Activated CD4-positive, alpha-beta memory T cell treated with anti-CD3 and anti-CD28 coated beads for 36 hours (primary cell): ENCODE measurements around the gene KCTD1. TPM values are rescaled to one million over a fixed set of nuclear protein-coding genes. Genes with fewer than 3 reads are reported as not detected.

ENCODE experiments used
- CTCF ChIA-PET: fragments of 350-600 bp; sonication (Branson Sonifier 250); formaldehyde crosslinking; loops from one replicate; lab custom pipeline; 2021; ENCODE audit warnings: antibody characterized with exemption, inconsistent platforms; lab: Charles Lee
- POLR2A ChIA-PET: fragments of 350-600 bp; sonication (Branson Sonifier 250); formaldehyde crosslinking; loops from one replicate; lab custom pipeline; 2021; ENCODE audit warnings: antibody characterized with exemption; lab: Charles Lee
- DNase-seq: peaks from one replicate; pipeline ENCODE4 v3.0.0-alpha.2; 2020
- H3K27ac Mint-ChIP-seq: one replicate; pipeline ENCODE4 v1.8.0; 2021; ENCODE audit warnings: mixed read lengths
- H3K27me3 Mint-ChIP-seq: one replicate; pipeline ENCODE4 v1.8.0; 2021; ENCODE audit warnings: mixed read lengths
- H3K36me3 Mint-ChIP-seq: one replicate; pipeline ENCODE4 v1.8.0; 2021; ENCODE audit warnings: mixed read lengths
- H3K4me1 Mint-ChIP-seq: one replicate; pipeline ENCODE4 v1.8.0; 2021; ENCODE audit warnings: low read depth, mixed read lengths
- H3K4me3 Mint-ChIP-seq: one replicate; pipeline ENCODE4 v1.8.0; 2021; ENCODE audit warnings: mild to moderate bottlenecking, mixed read lengths
- H3K9me3 Mint-ChIP-seq: one replicate; pipeline ENCODE4 v1.8.0; 2021; ENCODE audit warnings: mixed read lengths
- intact Hi-C: fragments of 100-400 bp; cut with micrococcal nuclease; formaldehyde crosslinking; loops from one replicate; pipeline ENCODE4 v1.15.1; 2023
- total RNA-seq, 2 experiments: library from RNA; stranded (reverse); gene quantifications; one replicate each; pipeline ENCODE4 v1.2.3, GENCODE V29; 2021

Gene KCTD1
- total RNA-seq, 2 experiments from 2014 or later: 2.5 to 3.2 TPM

DNA sequence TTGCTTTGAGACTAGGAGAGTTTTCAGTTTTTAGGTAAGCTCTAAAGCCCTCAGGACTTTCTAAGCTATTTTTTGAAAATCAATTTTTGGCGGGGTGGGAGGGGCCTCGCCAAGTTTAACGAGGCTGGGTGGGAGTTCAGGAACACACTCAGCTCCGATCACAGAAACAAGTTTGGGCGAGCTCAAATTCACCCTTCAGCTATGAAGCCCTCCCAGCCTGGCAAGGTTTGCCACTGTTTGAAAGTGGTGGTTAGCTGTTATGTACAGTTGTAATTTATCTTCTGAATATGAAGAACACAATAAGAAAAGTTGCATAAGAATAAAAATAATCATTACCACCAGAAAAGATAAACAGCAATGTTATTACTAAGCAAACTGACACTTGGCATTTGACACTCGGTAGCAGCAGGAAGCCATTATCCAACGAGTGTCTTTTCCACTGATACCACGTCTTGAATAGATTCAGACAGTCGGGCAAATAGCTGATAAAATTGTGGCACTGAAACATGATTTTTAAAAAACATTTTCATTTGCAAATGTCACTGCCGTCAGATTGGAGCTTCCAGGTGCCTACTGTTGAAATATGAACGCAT is 59.8 kb downstream of the KCTD1 start:
- intact Hi-C loops: no loop called here
- POLR2A ChIA-PET: no interaction called here
- DNase-seq: no peak
- no peaks in the 10 kb centered on the region for H3K9me3 Mint-ChIP-seq
- H3K27ac Mint-ChIP-seq: no peak overlapping the region
- CTCF ChIA-PET: interaction anchor here (1.3 kb wide), 1 partner anchor 11 kb away, joined by 3 read pairs; no protein-coding TSS in a partner anchor
- H3K4me1 Mint-ChIP-seq: no peaks in the 10 kb centered on the region
- no peaks in the 10 kb centered on the region for H3K36me3 Mint-ChIP-seq
- no peak overlapping the region for H3K4me3 Mint-ChIP-seq
- no peaks in the 10 kb centered on the region for H3K27me3 Mint-ChIP-seq

DNA sequence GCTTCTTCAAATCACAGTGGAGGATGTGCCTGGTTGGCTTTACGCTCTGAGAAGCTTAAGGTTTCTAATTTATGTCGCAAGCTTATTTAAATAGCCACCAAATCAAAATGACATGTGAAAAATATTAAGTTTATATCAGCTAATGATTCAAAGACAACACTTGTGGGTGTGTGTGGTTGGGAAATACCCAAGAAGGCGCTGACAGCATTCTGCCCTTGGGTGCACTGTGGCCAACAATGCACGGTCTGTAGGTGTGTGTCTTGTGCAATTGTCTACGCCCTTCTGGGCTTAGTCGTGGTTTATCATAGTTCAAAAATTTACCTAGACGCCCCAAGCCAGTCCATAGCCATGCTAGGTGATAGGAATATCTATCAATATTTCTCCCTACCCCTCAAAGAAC is 60.9 kb downstream of the KCTD1 start:
- no peak overlapping the region for H3K4me3 Mint-ChIP-seq
- DNase-seq: peak; percentile 18

GRCh38 chr18:26483633-26484032 is 64.7 kb downstream of the KCTD1 start:
- no peaks in the 10 kb centered on the region for H3K27me3 Mint-ChIP-seq
- H3K4me3 Mint-ChIP-seq: no peak overlapping the region

More for the DNA sequence above, 60.9 kb downstream of the KCTD1 start:
- Mint-ChIP-seq H3K27me3 (no peaks in the 10 kb centered on the region), H3K36me3 (no peaks in the 10 kb centered on the region), H3K9me3 (no peaks in the 10 kb centered on the region), H3K27ac (no peak overlapping the region), H3K4me1 (no peaks in the 10 kb centered on the region)
- CTCF ChIA-PET: interaction anchor here (0.7 to 1.3 kb wide), 2 partner anchors 10 to 50 kb away, joined by 3 to 4 read pairs; no protein-coding TSS in a partner anchor
- POLR2A ChIA-PET: no interaction called here
- intact Hi-C loops: no loop called here

GRCh38 chr18:26482569-26482968 is 65.8 kb downstream of the KCTD1 start:
- no peaks in the 10 kb centered on the region for H3K27me3 Mint-ChIP-seq
- ChIA-PET POLR2A (no interaction called here), CTCF (no interaction called here)
- H3K9me3 Mint-ChIP-seq: no peaks in the 10 kb centered on the region
- intact Hi-C loops: no loop called here
- H3K27ac Mint-ChIP-seq: no peak overlapping the region
- no peak overlapping the region for H3K4me3 Mint-ChIP-seq
- DNase-seq: no peak
- H3K4me1 Mint-ChIP-seq: no peaks in the 10 kb centered on the region
- H3K36me3 Mint-ChIP-seq: no peaks in the 10 kb centered on the region

More at GRCh38 chr18:26483633-26484032, 64.7 kb downstream of the KCTD1 start:
- intact Hi-C loops: no loop called here
- Mint-ChIP-seq H3K27ac (no peak overlapping the region), H3K36me3 (no peaks in the 10 kb centered on the region), H3K4me1 (no peaks in the 10 kb centered on the region), H3K9me3 (no peaks in the 10 kb centered on the region)
- ChIA-PET POLR2A (no interaction called here), CTCF (no interaction called here)
- DNase-seq: no peak

GRCh38 chr18:26480897-26481795 is 67.2 kb downstream of the KCTD1 start:
- no peaks in the 10 kb centered on the region for H3K36me3 Mint-ChIP-seq
- ChIA-PET POLR2A (no interaction called here), CTCF (no interaction called here)
- H3K27ac Mint-ChIP-seq: no peak overlapping the region
- no peak overlapping the region for H3K4me3 Mint-ChIP-seq
- no peaks in the 10 kb centered on the region for H3K27me3 Mint-ChIP-seq
- H3K9me3 Mint-ChIP-seq: no peaks in the 10 kb centered on the region
- DNase-seq: no peak
- intact Hi-C loops: no loop called here
- no peaks in the 10 kb centered on the region for H3K4me1 Mint-ChIP-seq

- H3K9me3 Mint-ChIP-seq: no peaks in the 10 kb centered on the region
- H3K4me3 Mint-ChIP-seq: no peak overlapping the region
- H3K27ac Mint-ChIP-seq: no peak overlapping the region
- H3K27me3 Mint-ChIP-seq: no peaks in the 10 kb centered on the region
- no peaks in the 10 kb centered on the region for H3K36me3 Mint-ChIP-seq
- DNase-seq: no peak
- intact Hi-C loops: no loop called here
- POLR2A ChIA-PET: no interaction called here
- H3K4me1 Mint-ChIP-seq: no peaks in the 10 kb centered on the region
- CTCF ChIA-PET: no interaction called here
Observed at GRCh38 chr18:26479681-26480079, 68.7 kb downstream of the KCTD1 start.

DNA sequence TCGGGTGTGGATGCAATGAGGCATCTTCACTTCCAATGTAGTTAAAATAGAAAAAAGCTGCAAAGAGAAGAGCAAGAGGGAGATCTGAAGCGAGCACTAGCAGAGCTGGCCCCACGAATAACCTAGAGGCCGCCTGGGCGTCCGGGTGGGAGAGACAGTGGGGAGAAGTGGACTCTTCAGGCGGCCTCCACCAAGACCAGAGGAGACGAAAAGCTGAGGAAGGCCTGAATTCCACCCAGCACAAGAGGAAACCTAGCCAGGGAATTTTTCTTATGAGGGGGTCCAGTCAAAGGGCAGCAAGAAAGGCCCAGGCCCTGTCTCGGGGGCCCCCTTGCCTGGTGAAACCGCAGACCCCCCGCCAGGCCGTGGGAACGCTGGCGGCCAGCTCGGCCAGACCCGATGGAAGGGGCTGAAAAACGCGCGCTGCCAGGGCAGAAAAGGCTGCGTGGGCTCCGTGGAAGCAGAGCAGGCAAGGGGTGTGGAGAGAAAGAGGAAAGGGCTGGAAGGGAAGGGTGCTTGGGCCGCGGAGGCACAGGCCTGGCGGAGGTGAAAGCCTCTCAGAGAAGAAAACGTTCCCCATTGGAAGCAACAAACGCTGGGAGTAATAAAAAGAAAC is 69.2 kb downstream of the KCTD1 start:
- H3K4me1 Mint-ChIP-seq: no peaks in the 10 kb centered on the region
- ChIA-PET POLR2A (no interaction called here), CTCF (no interaction called here)
- H3K36me3 Mint-ChIP-seq: no peaks in the 10 kb centered on the region
- no peaks in the 10 kb centered on the region for H3K9me3 Mint-ChIP-seq
- no peak for DNase-seq
- intact Hi-C loops: no loop called here
- H3K27me3 Mint-ChIP-seq: no peaks in the 10 kb centered on the region
- no peak overlapping the region for H3K27ac Mint-ChIP-seq
- no peak overlapping the region for H3K4me3 Mint-ChIP-seq

- DNase-seq: no peak
- Mint-ChIP-seq H3K27me3 (no peaks in the 10 kb centered on the region), H3K27ac (no peak overlapping the region), H3K9me3 (no peaks in the 10 kb centered on the region), H3K36me3 (no peaks in the 10 kb centered on the region), H3K4me3 (no peak overlapping the region), H3K4me1 (no peaks in the 10 kb centered on the region)
- CTCF ChIA-PET: interaction anchor here (0.8 kb wide), 1 partner anchor 10 kb away, joined by 3 read pairs; no protein-coding TSS in a partner anchor
- intact Hi-C loops: no loop called here
- POLR2A ChIA-PET: no interaction called here
Observed at GRCh38 chr18:26477828-26478466, 70.4 kb downstream of the KCTD1 start.

DNA sequence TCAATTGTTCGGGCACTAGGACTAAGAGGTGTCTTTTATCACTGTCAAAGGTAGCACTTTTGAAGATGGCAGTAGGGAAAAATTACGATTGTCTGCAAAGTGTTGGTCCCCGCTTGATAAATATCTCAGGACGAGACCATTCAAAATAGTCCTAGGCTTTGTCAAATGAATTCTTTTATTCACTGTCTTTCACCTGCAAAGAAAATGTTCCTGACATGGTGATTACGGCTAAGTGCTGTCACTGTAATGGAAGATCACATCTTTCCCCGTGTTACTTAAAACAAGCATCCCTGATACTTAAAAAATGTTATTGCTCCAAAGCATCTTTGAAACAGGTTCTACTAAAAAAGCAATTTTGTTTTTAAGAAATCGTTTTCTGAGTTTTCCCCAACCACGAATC is 71.7 kb downstream of the KCTD1 start:
- Mint-ChIP-seq H3K4me1 (no peaks in the 10 kb centered on the region), H3K36me3 (no peaks in the 10 kb centered on the region), H3K4me3 (no peak overlapping the region), H3K27me3 (no peaks in the 10 kb centered on the region), H3K27ac (no peak overlapping the region), H3K9me3 (no peaks in the 10 kb centered on the region)
- no peak for DNase-seq
- intact Hi-C loops: no loop called here
- CTCF ChIA-PET: no interaction called here
- POLR2A ChIA-PET: no interaction called here

GRCh38 chr18:26474542-26474941 is 73.8 kb downstream of the KCTD1 start:
- intact Hi-C loops: no loop called here
- CTCF ChIA-PET: no interaction called here
- H3K27me3 Mint-ChIP-seq: no peaks in the 10 kb centered on the region
- no peak overlapping the region for H3K27ac Mint-ChIP-seq
- no peaks in the 10 kb centered on the region for H3K4me1 Mint-ChIP-seq
- no peak overlapping the region for H3K4me3 Mint-ChIP-seq
- no peaks in the 10 kb centered on the region for H3K36me3 Mint-ChIP-seq
- no peaks in the 10 kb centered on the region for H3K9me3 Mint-ChIP-seq
- POLR2A ChIA-PET: no interaction called here
- no peak for DNase-seq

DNA sequence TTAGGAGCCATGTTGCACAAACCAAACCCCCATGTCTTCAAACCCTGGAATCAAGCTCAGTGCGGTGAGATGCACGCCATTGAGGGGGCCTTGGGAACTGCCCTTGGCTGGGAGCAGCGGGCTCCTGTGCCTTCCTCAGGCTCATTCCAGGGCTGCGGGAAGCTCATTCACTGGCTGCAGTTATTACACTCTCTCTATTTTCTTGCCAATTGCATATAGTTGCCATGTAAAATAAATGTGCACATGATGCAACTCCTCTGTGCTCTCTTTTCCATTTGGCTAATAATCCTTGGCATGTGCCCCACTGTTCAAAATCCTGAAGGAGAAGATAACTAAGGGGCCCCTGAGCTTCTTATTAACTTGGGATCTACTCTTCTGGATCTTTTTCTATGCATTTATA is 74.7 kb downstream of the KCTD1 start:
- CTCF ChIA-PET: no interaction called here
- POLR2A ChIA-PET: no interaction called here

DNA sequence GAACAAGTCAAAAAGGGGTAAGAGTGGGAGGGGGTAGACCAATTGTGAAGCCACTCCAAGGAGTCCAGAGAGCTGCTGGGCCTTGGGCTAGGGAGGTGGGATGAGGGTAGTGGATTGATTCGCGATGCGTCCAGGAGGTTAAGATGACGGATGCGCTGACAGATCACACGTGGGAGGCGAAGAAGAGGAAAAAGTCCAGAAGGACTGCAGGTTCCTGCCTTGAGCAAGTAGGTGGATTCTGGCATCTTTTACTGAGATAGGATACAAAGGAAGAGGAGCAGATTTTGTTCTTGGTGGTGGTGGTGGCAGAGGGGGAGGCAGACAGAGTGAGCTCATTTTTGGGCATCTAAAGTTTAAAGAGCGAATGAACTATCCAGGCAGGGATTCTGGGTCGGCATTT is 76.5 kb downstream of the KCTD1 start:
- Mint-ChIP-seq H3K36me3 (no peaks in the 10 kb centered on the region), H3K27me3 (no peaks in the 10 kb centered on the region), H3K27ac (no peak overlapping the region), H3K4me1 (no peaks in the 10 kb centered on the region), H3K4me3 (no peak overlapping the region), H3K9me3 (no peaks in the 10 kb centered on the region)
- intact Hi-C loops: no loop called here
- DNase-seq: no peak
- ChIA-PET POLR2A (no interaction called here), CTCF (no interaction called here)

More for the DNA sequence above, 74.7 kb downstream of the KCTD1 start:
- Mint-ChIP-seq H3K27me3 (no peaks in the 10 kb centered on the region), H3K36me3 (no peaks in the 10 kb centered on the region), H3K4me1 (no peaks in the 10 kb centered on the region), H3K4me3 (no peak overlapping the region), H3K27ac (no peak overlapping the region), H3K9me3 (no peaks in the 10 kb centered on the region)
- intact Hi-C loops: no loop called here
- DNase-seq: no peak
